Nephron progenitor cell (in vitro differentiated cells): Measurements from ENCODE around the gene MPDZ.
A peak's percentile ranks its signal among the peaks of the same experiment; 100 is the strongest.

ENCODE experiments used
- DNase-seq: peaks from one replicate; pipeline ENCODE4 v3.0.0; 2021
- H3K27ac Mint-ChIP-seq: 2 replicates; pipeline ENCODE4 v1.8.0; 2021; ENCODE audit warnings: mild to moderate bottlenecking, moderate library complexity, mixed read lengths
- H3K27me3 Mint-ChIP-seq: 2 replicates; pipeline ENCODE4 v1.8.0; 2021; ENCODE audit warnings: mild to moderate bottlenecking, low read depth, mixed read lengths; ENCODE audit not compliant: poor library complexity
- H3K36me3 Mint-ChIP-seq: 2 replicates; pipeline ENCODE4 v1.8.0; 2021; ENCODE audit warnings: low read depth, mixed read lengths
- H3K4me1 Mint-ChIP-seq: 2 replicates; pipeline ENCODE4 v1.8.0; 2021; ENCODE audit warnings: mixed read lengths
- H3K4me3 Mint-ChIP-seq: 2 replicates; pipeline ENCODE4 v1.8.0; 2021; ENCODE audit warnings: mild to moderate bottlenecking, moderate library complexity, mixed read lengths
- H3K9me3 Mint-ChIP-seq: 2 replicates; pipeline ENCODE4 v1.8.0; 2021; ENCODE audit warnings: mild to moderate bottlenecking, moderate library complexity, mixed read lengths
- CTCF ChIP-seq: fragments of 200-600 bp; sonication (generic); IDR thresholded peaks from 2 replicates; pipeline ENCODE4 v1.5.0; 2021; ENCODE audit warnings: antibody characterized with exemption

The MPDZ gene

DNA sequence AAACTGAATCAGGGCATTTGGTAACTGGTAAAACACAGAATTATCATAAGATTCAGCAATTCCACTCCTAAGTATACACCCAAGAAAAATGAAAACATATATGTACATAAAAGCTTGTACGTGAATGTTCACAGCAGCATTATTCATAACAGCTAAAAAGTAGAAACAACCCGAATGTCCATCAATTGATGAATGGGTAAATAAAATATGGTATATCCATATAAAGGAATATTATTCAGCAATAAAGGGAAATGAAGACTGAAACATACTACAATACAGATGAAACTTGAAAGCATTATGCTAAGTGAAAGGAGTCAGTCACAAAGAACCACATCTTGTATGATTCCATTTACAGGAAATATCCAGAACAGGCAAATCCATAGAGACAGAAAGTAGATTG, 65.5 kb downstream of the MPDZ start:
- no peaks in the 10 kb centered on the region for H3K9me3 Mint-ChIP-seq
- no peak overlapping the region for H3K4me3 Mint-ChIP-seq
- H3K27me3 Mint-ChIP-seq = peaks cover 6% of the 10 kb centered on the region
- DNase-seq = no peak
- H3K4me1 Mint-ChIP-seq = no peaks in the 10 kb centered on the region
- H3K27ac Mint-ChIP-seq = no peak overlapping the region
- peaks cover 65% of the 10 kb centered on the region for H3K36me3 Mint-ChIP-seq
- no peak for TF ChIP-seq CTCF

DNA sequence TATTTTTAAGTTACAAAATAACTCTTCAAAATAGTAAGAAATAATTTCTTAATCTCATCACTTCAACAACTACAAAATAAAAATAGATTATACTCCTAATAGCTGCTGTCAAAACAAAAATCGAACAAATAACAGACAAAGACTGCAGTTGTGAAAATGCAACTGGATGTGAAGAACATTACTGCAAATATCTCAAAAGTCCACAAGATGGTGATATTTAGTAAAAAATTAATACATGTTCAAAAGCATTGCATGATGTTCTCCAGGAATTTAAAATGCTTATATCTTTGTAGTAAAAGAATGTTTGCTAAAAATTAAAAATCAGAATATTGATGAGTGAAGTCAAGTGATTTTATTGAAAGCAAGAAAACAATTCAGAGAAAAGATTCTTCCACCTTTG, 66.2 kb downstream of the MPDZ start:
- no peaks in the 10 kb centered on the region for H3K4me1 Mint-ChIP-seq
- peaks cover 62% of the 10 kb centered on the region for H3K36me3 Mint-ChIP-seq
- no peak overlapping the region for H3K27ac Mint-ChIP-seq
- peaks cover 6% of the 10 kb centered on the region for H3K27me3 Mint-ChIP-seq
- DNase-seq = no peak
- no peak overlapping the region for H3K4me3 Mint-ChIP-seq
- H3K9me3 Mint-ChIP-seq = no peaks in the 10 kb centered on the region
- no peak for TF ChIP-seq CTCF

GRCh38 chr9:13210306-13210705, 69.2 kb downstream of the MPDZ start:
- Mint-ChIP-seq H3K36me3 (peaks cover 56% of the 10 kb centered on the region), H3K4me3 (no peak overlapping the region), H3K9me3 (no peaks in the 10 kb centered on the region), H3K4me1 (no peaks in the 10 kb centered on the region), H3K27me3 (peaks cover 6% of the 10 kb centered on the region), H3K27ac (peak overlapping the region; percentile 84)
- TF ChIP-seq CTCF = no peak
- no peak for DNase-seq

DNA sequence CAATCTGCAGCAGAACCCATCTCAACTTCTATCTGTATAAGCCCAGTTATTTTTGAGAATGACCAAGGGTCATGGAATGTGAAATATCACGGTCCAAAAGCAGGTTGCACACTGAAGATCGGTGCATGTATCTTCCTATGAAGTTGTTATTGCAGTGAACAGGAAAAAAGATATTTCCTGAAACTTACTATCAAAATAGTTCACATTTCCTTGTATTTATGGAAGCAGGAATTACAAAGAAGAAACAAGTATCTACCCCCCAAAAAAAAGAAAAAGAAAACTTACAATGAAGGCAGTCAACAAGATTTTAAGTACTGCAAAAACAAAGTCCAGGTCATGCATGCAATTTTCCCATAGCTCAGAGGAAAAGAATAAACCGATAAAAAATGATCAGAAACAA, 70.0 kb downstream of the MPDZ start:
- Mint-ChIP-seq H3K27ac (peak overlapping the region; percentile 60), H3K4me1 (no peaks in the 10 kb centered on the region), H3K36me3 (peaks cover 48% of the 10 kb centered on the region), H3K4me3 (no peak overlapping the region), H3K27me3 (peaks cover 6% of the 10 kb centered on the region), H3K9me3 (no peaks in the 10 kb centered on the region)
- TF ChIP-seq CTCF = no peak
- no peak for DNase-seq

DNA sequence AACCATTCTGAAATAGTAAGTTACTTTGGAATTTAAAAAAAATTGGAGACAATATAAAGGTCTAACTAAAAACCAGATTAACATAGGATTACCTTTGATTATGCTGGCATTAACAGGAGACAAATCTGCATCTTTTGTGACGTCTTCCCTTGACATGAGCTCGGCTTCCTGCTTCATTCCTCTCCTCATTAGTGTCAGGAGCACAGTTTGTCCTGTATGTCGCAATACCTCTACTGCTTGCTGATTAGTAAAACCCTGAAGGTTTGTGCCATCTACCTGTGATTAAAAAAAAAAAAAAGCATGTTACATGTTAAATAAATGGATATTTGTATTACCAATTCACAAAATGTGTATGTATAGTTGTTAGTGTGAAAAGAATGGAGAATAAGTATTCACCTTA, 73.7 kb downstream of the MPDZ start:
- Mint-ChIP-seq H3K4me3 (no peak overlapping the region), H3K9me3 (no peaks in the 10 kb centered on the region), H3K27ac (no peak overlapping the region), H3K36me3 (peaks cover 60% of the 10 kb centered on the region), H3K4me1 (no peaks in the 10 kb centered on the region), H3K27me3 (no peaks in the 10 kb centered on the region)
- no peak for DNase-seq
- no peak for TF ChIP-seq CTCF

DNA sequence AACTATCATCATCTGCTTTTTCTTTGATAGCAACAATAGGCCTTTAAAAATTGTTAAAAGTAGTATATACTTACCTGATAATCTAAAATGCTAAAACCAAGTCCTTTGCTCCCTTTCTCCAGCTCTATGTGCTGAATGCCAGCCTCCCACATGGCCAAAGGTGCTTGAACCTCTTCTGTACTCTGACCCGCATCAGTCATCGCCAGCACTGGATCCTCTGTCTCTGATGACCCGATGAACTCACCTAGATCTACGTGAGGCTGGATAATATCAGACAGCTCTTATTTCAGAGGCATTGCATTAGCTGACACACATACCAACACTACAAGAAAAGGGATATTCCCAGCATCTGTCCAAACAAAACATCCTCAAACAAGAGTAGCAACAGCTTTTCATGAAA, 89.5 kb downstream of the MPDZ start:
- H3K36me3 Mint-ChIP-seq = peaks cover 45% of the 10 kb centered on the region
- no peaks in the 10 kb centered on the region for H3K27me3 Mint-ChIP-seq
- no peaks in the 10 kb centered on the region for H3K9me3 Mint-ChIP-seq
- no peak for TF ChIP-seq CTCF
- peak overlapping the region; percentile 46 for H3K27ac Mint-ChIP-seq
- DNase-seq = no peak
- H3K4me1 Mint-ChIP-seq = peaks cover 5% of the 10 kb centered on the region
- no peak overlapping the region for H3K4me3 Mint-ChIP-seq
